Fibroblast of mammary gland (primary cell): Measurements from ENCODE around the gene IGFBP1.

Experiments used
- DNase-seq: peaks from one replicate; pipeline ENCODE4 v3.0.0-alpha.2; 2010; ENCODE audit warnings: low read depth
- H3K4me3 ChIP-seq: 2 replicates; pipeline ENCODE4 v1.5.1; 2011; ENCODE audit warnings: low read depth, mild to moderate bottlenecking, low read length, moderate library complexity; ENCODE audit not compliant: control insufficient read depth
- CTCF ChIP-seq: conservative IDR thresholded peaks from 2 replicates; pipeline ENCODE4 v1.5.1; 2011; ENCODE audit warnings: low read depth, low read length, inconsistent platforms; ENCODE audit not compliant: control insufficient read depth, insufficient read depth

Gene IGFBP1

GRCh38 chr7:45867471-45867870 lies 20.8 kb upstream of the IGFBP1 start:
- TF ChIP-seq CTCF: no peak
- H3K4me3 ChIP-seq: no peak overlapping the region
- no peak for DNase-seq

GRCh38 chr7:45869426-45869825 lies 18.9 kb upstream of the IGFBP1 start:
- peak; percentile 25 for DNase-seq
- H3K4me3 ChIP-seq: no peak overlapping the region
- no peak for TF ChIP-seq CTCF

- no peak for DNase-seq
- peak; percentile 45 for TF ChIP-seq CTCF
- H3K4me3 ChIP-seq: no peak overlapping the region
These were observed 15.9 kb upstream of the IGFBP1 start for GRCh38 chr7:45872116-45873034.

GRCh38 chr7:45873035-45873354 lies 15.3 kb upstream of the IGFBP1 start, which contains the start of gene CCDC201:
CCDC201 (minus strand) TSS chr7:45873082; CDS start chr7:45873007, 75 bp downstream.
- TF ChIP-seq CTCF: no peak
- H3K4me3 ChIP-seq: no peak within 1 kb of the TSS
- DNase-seq: no peak

- no peak overlapping the region for H3K4me3 ChIP-seq
- TF ChIP-seq CTCF: no peak
- no peak for DNase-seq
These were observed 14.9 kb upstream of the IGFBP1 start for GRCh38 chr7:45873355-45873754.

GRCh38 chr7:45874408-45875131 lies 13.7 kb upstream of the IGFBP1 start:
- no peak overlapping the region for H3K4me3 ChIP-seq
- peak; percentile 69 for DNase-seq
- no peak for TF ChIP-seq CTCF
